A549 treated with Mapracorat at 1 μM for 4 hours (cell line): ENCODE measurements around the gene PMM2. TPM values are rescaled to one million over a fixed set of nuclear protein-coding genes. Genes with fewer than 3 reads are reported as not detected.

Source experiments
- total RNA-seq: library from RNA; stranded (reverse); fragments of 200-300 nt; extraction: Qiagen RNA extraction; gene quantifications from 5 replicates; pipeline ENCODE4 v1.2.3, GENCODE V29; 2022

PMM2 gene
- total RNA-seq: 89.9 to 102 TPM (median 95.6 TPM) in 5 replicates

GRCh38 chr16:8797364-8798173, at the start of gene PMM2, which contains the start of gene TMEM186:
Gene PMM2, plus strand, starts transcription at chr16:8797839. Its CDS starts 44 bp downstream, at chr16:8797883.
Gene TMEM186, minus strand, starts transcription at chr16:8797639. Its CDS starts 25 bp downstream, at chr16:8797614.

GRCh38 chr16:8868416-8869211, 71.0 kb downstream of the PMM2 start, which contains the start of gene CARHSP1:
Gene CARHSP1, minus strand, starts transcription at chr16:8869006. Its CDS starts 9,678 bp downstream, at chr16:8859328.

GRCh38 chr16:8882041-8882617, 84.5 kb downstream of the PMM2 start, which contains the start of gene LITAFD:
Gene LITAFD, plus strand, starts transcription at chr16:8882351. Its CDS starts 2,005 bp downstream, at chr16:8884356.

Other genes with a start within 250 kb of the PMM2 start
- gene TMEM114, start 207.3 kb upstream of the PMM2 start, total RNA-seq: not detected in 5 replicates
- 21.8 to 25.7 TPM (median 25.4 TPM) in 5 replicates for gene METTL22, start 176.1 kb upstream of the PMM2 start, total RNA-seq
- gene ABAT, start 123.2 kb upstream of the PMM2 start, total RNA-seq: 0.26 to 0.35 TPM (median 0.31 TPM) in 5 replicates
- 12.4 to 14.9 TPM (median 14.2 TPM) in 5 replicates for gene TMEM186, start 200 bp upstream of the PMM2 start, total RNA-seq
- gene CARHSP1, start 71.2 kb downstream of the PMM2 start, total RNA-seq: 138 to 158 TPM (median 146 TPM) in 5 replicates
- not detected in 5 replicates for gene LITAFD, start 84.5 kb downstream of the PMM2 start, total RNA-seq
- 67.6 to 85.5 TPM (median 75.0 TPM) in 5 replicates for gene USP7, start 166.1 kb downstream of the PMM2 start, total RNA-seq